Mesenchymal stem cell (in vitro differentiated cells and primary cell): ENCODE results near the gene AEBP2. TPM values are rescaled to one million over a fixed set of nuclear protein-coding genes. Genes with fewer than 3 reads are reported as not detected.
A peak's percentile ranks its signal among the peaks of the same experiment; 100 is the strongest.

Experiments used
- DNase-seq: peaks from one replicate; pipeline ENCODE4 v3.0.0-alpha.2; 2013
- H2AFZ ChIP-seq: one replicate; pipeline ENCODE4 v1.6.1; 2013; ENCODE audit warnings: low read depth, mild to moderate bottlenecking, control low read depth, inconsistent platforms, low read length, moderate library complexity
- H2AK5ac ChIP-seq: 2 replicates; pipeline ENCODE4 v1.6.1; 2013; ENCODE audit warnings: low read length, moderate library complexity, mild to moderate bottlenecking, inconsistent platforms; ENCODE audit not compliant: severe bottlenecking
- H2BK120ac ChIP-seq: one replicate; pipeline ENCODE4 v1.6.1; 2013; ENCODE audit warnings: low read depth, mild to moderate bottlenecking, inconsistent platforms, low read length, moderate library complexity
- H2BK12ac ChIP-seq, 2 experiments: one replicate each; pipeline ENCODE4 v1.6.1; 2013; ENCODE audit warnings: inconsistent platforms in 2 of 2, low read length in 2 of 2, mild to moderate bottlenecking in 2 of 2, moderate library complexity in 2 of 2, control low read depth in 1 of 2
- H2BK15ac ChIP-seq: one replicate; pipeline ENCODE4 v1.6.1; 2013; ENCODE audit warnings: mild to moderate bottlenecking, low read depth, inconsistent platforms; ENCODE audit not compliant: poor library complexity, severe bottlenecking
- H2BK5ac ChIP-seq: 2 replicates; pipeline ENCODE4 v1.6.1; 2013; ENCODE audit warnings: low read depth, mild to moderate bottlenecking, low read length, control low read depth, inconsistent platforms; ENCODE audit not compliant: poor library complexity, severe bottlenecking
- H3K14ac ChIP-seq, 2 experiments: one replicate each; pipeline ENCODE4 v1.6.1; 2013; ENCODE audit warnings: inconsistent platforms in 2 of 2, low read length in 2 of 2, control low read depth in 1 of 2, mild to moderate bottlenecking in 1 of 2, moderate library complexity in 1 of 2
- H3K18ac ChIP-seq, 2 experiments: one replicate each; pipeline ENCODE4 v1.6.1; 2013; ENCODE audit warnings: inconsistent platforms in 2 of 2, low read length in 2 of 2, control low read depth in 1 of 2, low read depth in 1 of 2, mild to moderate bottlenecking in 1 of 2
- H3K23ac ChIP-seq, 2 experiments: one replicate each; pipeline ENCODE4 v1.6.1; 2013; ENCODE audit warnings: inconsistent platforms in 2 of 2, low read length in 2 of 2, mild to moderate bottlenecking in 2 of 2, moderate library complexity in 2 of 2, control low read depth in 1 of 2
- H3K27ac ChIP-seq: 2 replicates; pipeline ENCODE4 v1.5.1; 2013; ENCODE audit warnings: mild to moderate bottlenecking, moderate library complexity, low read length, control low read depth, inconsistent platforms; ENCODE audit not compliant: poor library complexity, severe bottlenecking
- H3K27me3 ChIP-seq, 2 experiments: 2 replicates each; pipeline versions ENCODE4 v1.6.1 to v1.7.0; 2013; ENCODE audit warnings: low read length in 2 of 2, mild to moderate bottlenecking in 2 of 2, moderate library complexity in 2 of 2, control low read depth in 1 of 2, inconsistent platforms in 1 of 2; ENCODE audit not compliant: control insufficient read depth in 1 of 2, insufficient read depth in 1 of 2
- H3K36me3 ChIP-seq, 2 experiments: 2 replicates each; pipeline versions ENCODE4 v1.6.1 to v1.7.0; 2013; ENCODE audit warnings: low read length in 2 of 2, control low read depth in 1 of 2, inconsistent platforms in 1 of 2, low read depth in 1 of 2, mild to moderate bottlenecking in 1 of 2; ENCODE audit not compliant: insufficient read depth in 2 of 2, control insufficient read depth in 1 of 2
- H3K4ac ChIP-seq, 2 experiments: one replicate each; pipeline ENCODE4 v1.6.1; 2013; ENCODE audit warnings: inconsistent platforms in 2 of 2, low read length in 2 of 2, mild to moderate bottlenecking in 2 of 2, moderate library complexity in 2 of 2, control low read depth in 1 of 2, low read depth in 1 of 2
- H3K4me1 ChIP-seq: 2 replicates; pipeline ENCODE4 v1.6.1; 2013; ENCODE audit warnings: low read depth, low read length, control low read depth; ENCODE audit not compliant: control insufficient read depth, insufficient read depth
- H3K4me2 ChIP-seq: 2 replicates; pipeline ENCODE4 v1.6.1; 2013; ENCODE audit warnings: low read length, mild to moderate bottlenecking, inconsistent platforms; ENCODE audit not compliant: poor library complexity, severe bottlenecking
- H3K4me3 ChIP-seq, 2 experiments: 2 replicates each; pipeline versions ENCODE4 v1.5.1 to v1.7.0; 2013; ENCODE audit warnings: low read length in 2 of 2, mild to moderate bottlenecking in 2 of 2, control low read depth in 1 of 2, low read depth in 1 of 2; ENCODE audit not compliant: insufficient read depth in 1 of 2
- H3K79me1 ChIP-seq: replicated peaks from 2 replicates; pipeline ENCODE4 v1.6.1; 2013; ENCODE audit warnings: mild to moderate bottlenecking, control low read depth, low read length, inconsistent platforms; ENCODE audit not compliant: poor library complexity, severe bottlenecking
- H3K9ac ChIP-seq: 2 replicates; pipeline ENCODE4 v1.7.0; 2013; ENCODE audit warnings: mild to moderate bottlenecking, low read length, moderate library complexity
- H3K9me3 ChIP-seq: 2 replicates; pipeline ENCODE4 v1.7.0; 2013; ENCODE audit warnings: mild to moderate bottlenecking, low read length; ENCODE audit not compliant: control insufficient read depth
- H4K8ac ChIP-seq: one replicate; pipeline ENCODE4 v1.6.1; 2013; ENCODE audit warnings: inconsistent platforms, mild to moderate bottlenecking, low read length, moderate library complexity
- H4K91ac ChIP-seq: one replicate; pipeline ENCODE4 v1.6.1; 2013; ENCODE audit warnings: mild to moderate bottlenecking, low read length, inconsistent platforms
- small RNA-seq: library from polyadenylated mRNA; stranded (forward); fragments of <200 nt; extraction: miRNeasy Mini kit (QIAGEN cat#:217004); gene quantifications from one replicate; pipeline ENCODE3, GENCODE V24; 2013; ENCODE audit warnings: low read depth

AEBP2 gene

DNA sequence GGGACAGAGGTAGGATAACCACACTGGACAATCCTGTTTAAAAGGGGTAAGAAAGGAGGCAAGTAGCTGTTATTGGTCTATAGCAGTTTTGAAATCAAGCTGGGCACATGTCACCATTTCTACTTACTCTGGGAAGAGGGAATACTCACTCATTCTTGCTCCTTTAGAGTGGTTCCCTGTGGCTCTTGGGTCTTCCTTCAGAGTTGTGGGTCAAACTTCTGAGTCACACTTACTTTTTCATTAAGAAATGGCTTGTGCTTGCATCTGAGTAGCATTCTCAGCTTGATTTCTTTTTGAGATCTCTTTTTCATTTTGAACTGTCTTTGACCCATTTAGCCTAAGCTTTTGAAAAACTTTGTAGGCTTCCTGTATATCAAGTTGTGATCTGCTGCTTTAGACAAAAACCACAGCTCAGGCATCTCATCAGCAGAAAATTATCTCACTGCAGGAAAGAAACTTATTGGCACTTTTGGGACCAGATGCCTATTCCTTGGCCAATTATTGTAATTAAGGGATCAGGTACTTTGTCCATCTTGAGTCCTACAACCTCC lies 122.2 kb downstream of the AEBP2 start:
- H2BK15ac ChIP-seq: no peak overlapping the region
- H3K18ac ChIP-seq: no peak overlapping the region
- no peak overlapping the region for H2BK120ac ChIP-seq
- no peak overlapping the region for H2AFZ ChIP-seq
- H3K79me1 ChIP-seq: no peaks in the 10 kb centered on the region
- no peaks in the 10 kb centered on the region for H3K4me1 ChIP-seq
- H3K27me3 ChIP-seq: no peaks in the 10 kb centered on the region
- no peak overlapping the region for H2AK5ac ChIP-seq
- peaks cover 0 to 10% of the 10 kb centered on the region in 2 experiments for H3K36me3 ChIP-seq
- no peak overlapping the region for H2BK5ac ChIP-seq
- H4K91ac ChIP-seq: no peak overlapping the region
- H3K14ac ChIP-seq: no peak overlapping the region
- H3K4me2 ChIP-seq: no peak overlapping the region
- H3K4ac ChIP-seq: no peak overlapping the region
- H3K9ac ChIP-seq: no peak overlapping the region
- H3K4me3 ChIP-seq: no peak overlapping the region
- DNase-seq: peak; percentile 32
- no peak overlapping the region for H3K23ac ChIP-seq
- no peaks in the 10 kb centered on the region for H3K9me3 ChIP-seq
- no peak overlapping the region for H2BK12ac ChIP-seq
- H3K27ac ChIP-seq: no peak overlapping the region
- no peak overlapping the region for H4K8ac ChIP-seq

Small RNA genes within 50 kb of the gene (small RNA-seq; reads per million reads assigned to genes)
- gene AC091805.2: not detected
- not detected for gene RNU6-254P
